WTC11 (cell line): ENCODE results near the gene IDE.

Experiments
- ATF6 ChIP-seq: sonication (generic); formaldehyde crosslinking; IDR thresholded peaks from 2 replicates; pipeline ENCODE4 v1.8.1; 2023; ENCODE audit warnings: mild to moderate bottlenecking, missing genetic modification reagents
- CBFB ChIP-seq: sonication (generic); formaldehyde crosslinking; IDR thresholded peaks from 2 replicates; pipeline ENCODE4 v1.8.1; 2022; ENCODE audit warnings: mild to moderate bottlenecking, low read depth, missing genetic modification reagents
- ESRRA ChIP-seq: sonication (generic); formaldehyde crosslinking; IDR thresholded peaks from 2 replicates; pipeline ENCODE4 v1.8.1; 2022; ENCODE audit warnings: mild to moderate bottlenecking, missing genetic modification reagents, borderline replicate concordance
- ETV6 ChIP-seq: sonication (generic); formaldehyde crosslinking; IDR thresholded peaks from 2 replicates; pipeline ENCODE4 v1.8.1; 2022; ENCODE audit warnings: mild to moderate bottlenecking, missing genetic modification reagents
- JUN ChIP-seq: sonication (generic); formaldehyde crosslinking; IDR thresholded peaks from 2 replicates; pipeline ENCODE4 v1.8.0; 2023; ENCODE audit warnings: mild to moderate bottlenecking, missing genetic modification reagents
- MXD4 ChIP-seq: fragments of 250-450 bp; sonication (Bioruptor Pico); IDR thresholded peaks from 2 replicates; pipeline ENCODE4 v1.8.0; 2021; ENCODE audit warnings: mild to moderate bottlenecking, moderate library complexity, borderline replicate concordance
- SMAD3 ChIP-seq: sonication (generic); formaldehyde crosslinking; IDR thresholded peaks from 2 replicates; pipeline ENCODE4 v1.8.0; 2022; ENCODE audit warnings: missing genetic modification reagents, mild to moderate bottlenecking, borderline replicate concordance
- TF ChIP-seq, protein P1 (sequence below): sonication (generic); formaldehyde crosslinking; IDR thresholded peaks from 2 replicates; pipeline ENCODE4 v1.8.1; 2022; ENCODE audit warnings: low read depth, missing genetic modification reagents, borderline replicate concordance
- TF ChIP-seq, protein P2 (sequence below): sonication (generic); formaldehyde crosslinking; IDR thresholded peaks from 2 replicates; pipeline ENCODE4 v1.8.1; 2022; ENCODE audit warnings: mild to moderate bottlenecking, moderate library complexity, missing genetic modification reagents
- TF ChIP-seq, protein P3 (sequence below): sonication (generic); formaldehyde crosslinking; IDR thresholded peaks from 2 replicates; pipeline ENCODE4 v1.8.1; 2022; ENCODE audit warnings: mild to moderate bottlenecking, missing genetic modification reagents, moderate library complexity, borderline replicate concordance
- TF ChIP-seq, protein P4 (sequence below): fragments of 200-600 bp; IDR thresholded peaks from 2 replicates; pipeline ENCODE4 v1.8.0; 2022; ENCODE audit warnings: antibody characterized with exemption
- TF ChIP-seq, protein P5 (sequence below): sonication (generic); formaldehyde crosslinking; IDR thresholded peaks from 2 replicates; pipeline ENCODE4 v1.8.0; 2022; ENCODE audit warnings: mild to moderate bottlenecking, missing genetic modification reagents
- TF ChIP-seq, protein P6 (sequence below): sonication (generic); formaldehyde crosslinking; IDR thresholded peaks from 2 replicates; pipeline ENCODE4 v1.8.1; 2023; ENCODE audit warnings: mild to moderate bottlenecking, missing genetic modification reagents, moderate library complexity
- TF ChIP-seq, protein P7 (sequence below): sonication (generic); formaldehyde crosslinking; IDR thresholded peaks from 2 replicates; pipeline ENCODE4 v1.8.1; 2023; ENCODE audit warnings: mild to moderate bottlenecking, moderate library complexity, missing genetic modification reagents

DNA sequence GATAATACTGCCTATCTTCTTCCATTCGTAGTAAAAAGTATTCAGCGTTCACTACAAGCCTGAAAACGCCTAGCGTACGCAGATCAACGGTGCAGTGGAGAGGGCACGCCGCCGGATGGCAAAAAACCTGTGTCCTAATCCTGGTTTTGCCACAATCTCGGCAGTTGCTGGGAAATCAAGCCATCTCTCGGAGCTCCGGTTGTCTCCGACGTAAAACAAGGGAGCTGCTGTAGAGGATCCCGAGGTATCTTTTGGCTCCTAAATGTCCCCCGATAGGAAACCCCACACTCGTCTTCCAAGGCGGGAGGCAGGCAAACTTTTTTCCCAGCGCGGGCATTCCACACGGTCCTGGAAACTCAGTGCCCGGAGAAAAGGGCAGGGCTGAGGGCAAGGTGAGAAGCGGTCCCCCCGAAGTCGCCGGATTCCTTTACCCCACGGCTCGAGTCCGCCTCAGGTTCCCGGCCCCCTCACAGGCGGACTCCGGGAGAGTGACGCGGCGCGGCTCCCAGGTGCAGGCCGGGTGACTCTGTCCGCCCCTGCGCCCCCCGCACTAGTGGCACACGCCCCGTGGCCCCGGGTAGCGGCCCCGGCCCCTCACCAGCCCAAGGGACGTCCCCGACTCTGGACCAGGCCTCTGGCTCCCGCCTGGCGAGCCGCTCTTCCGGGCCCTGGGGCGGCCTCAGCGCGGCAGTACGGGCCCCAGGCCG is 649 bp downstream of the IDE start:
- TF ChIP-seq, protein P1, sequence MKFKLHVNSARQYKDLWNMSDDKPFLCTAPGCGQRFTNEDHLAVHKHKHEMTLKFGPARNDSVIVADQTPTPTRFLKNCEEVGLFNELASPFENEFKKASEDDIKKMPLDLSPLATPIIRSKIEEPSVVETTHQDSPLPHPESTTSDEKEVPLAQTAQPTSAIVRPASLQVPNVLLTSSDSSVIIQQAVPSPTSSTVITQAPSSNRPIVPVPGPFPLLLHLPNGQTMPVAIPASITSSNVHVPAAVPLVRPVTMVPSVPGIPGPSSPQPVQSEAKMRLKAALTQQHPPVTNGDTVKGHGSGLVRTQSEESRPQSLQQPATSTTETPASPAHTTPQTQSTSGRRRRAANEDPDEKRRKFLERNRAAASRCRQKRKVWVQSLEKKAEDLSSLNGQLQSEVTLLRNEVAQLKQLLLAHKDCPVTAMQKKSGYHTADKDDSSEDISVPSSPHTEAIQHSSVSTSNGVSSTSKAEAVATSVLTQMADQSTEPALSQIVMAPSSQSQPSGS (CRISPR knock-in tag), result no peak
- TF ChIP-seq ATF6 (no peak), SMAD3 (CRISPR knock-in tag) (no peak), MXD4 (no peak), CBFB (CRISPR knock-in tag) (no peak), JUN (CRISPR knock-in tag) (no peak), ETV6 (CRISPR knock-in tag) (no peak), ESRRA (CRISPR knock-in tag) (no peak)
- TF ChIP-seq, protein P2, sequence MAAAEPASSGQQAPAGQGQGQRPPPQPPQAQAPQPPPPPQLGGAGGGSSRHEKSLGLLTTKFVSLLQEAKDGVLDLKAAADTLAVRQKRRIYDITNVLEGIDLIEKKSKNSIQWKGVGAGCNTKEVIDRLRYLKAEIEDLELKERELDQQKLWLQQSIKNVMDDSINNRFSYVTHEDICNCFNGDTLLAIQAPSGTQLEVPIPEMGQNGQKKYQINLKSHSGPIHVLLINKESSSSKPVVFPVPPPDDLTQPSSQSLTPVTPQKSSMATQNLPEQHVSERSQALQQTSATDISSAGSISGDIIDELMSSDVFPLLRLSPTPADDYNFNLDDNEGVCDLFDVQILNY, result no peak; the same call in 1 of the 2 replicates
- TF ChIP-seq, protein P3, sequence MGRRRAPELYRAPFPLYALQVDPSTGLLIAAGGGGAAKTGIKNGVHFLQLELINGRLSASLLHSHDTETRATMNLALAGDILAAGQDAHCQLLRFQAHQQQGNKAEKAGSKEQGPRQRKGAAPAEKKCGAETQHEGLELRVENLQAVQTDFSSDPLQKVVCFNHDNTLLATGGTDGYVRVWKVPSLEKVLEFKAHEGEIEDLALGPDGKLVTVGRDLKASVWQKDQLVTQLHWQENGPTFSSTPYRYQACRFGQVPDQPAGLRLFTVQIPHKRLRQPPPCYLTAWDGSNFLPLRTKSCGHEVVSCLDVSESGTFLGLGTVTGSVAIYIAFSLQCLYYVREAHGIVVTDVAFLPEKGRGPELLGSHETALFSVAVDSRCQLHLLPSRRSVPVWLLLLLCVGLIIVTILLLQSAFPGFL (CRISPR knock-in tag), result no peak
- TF ChIP-seq, protein P4, sequence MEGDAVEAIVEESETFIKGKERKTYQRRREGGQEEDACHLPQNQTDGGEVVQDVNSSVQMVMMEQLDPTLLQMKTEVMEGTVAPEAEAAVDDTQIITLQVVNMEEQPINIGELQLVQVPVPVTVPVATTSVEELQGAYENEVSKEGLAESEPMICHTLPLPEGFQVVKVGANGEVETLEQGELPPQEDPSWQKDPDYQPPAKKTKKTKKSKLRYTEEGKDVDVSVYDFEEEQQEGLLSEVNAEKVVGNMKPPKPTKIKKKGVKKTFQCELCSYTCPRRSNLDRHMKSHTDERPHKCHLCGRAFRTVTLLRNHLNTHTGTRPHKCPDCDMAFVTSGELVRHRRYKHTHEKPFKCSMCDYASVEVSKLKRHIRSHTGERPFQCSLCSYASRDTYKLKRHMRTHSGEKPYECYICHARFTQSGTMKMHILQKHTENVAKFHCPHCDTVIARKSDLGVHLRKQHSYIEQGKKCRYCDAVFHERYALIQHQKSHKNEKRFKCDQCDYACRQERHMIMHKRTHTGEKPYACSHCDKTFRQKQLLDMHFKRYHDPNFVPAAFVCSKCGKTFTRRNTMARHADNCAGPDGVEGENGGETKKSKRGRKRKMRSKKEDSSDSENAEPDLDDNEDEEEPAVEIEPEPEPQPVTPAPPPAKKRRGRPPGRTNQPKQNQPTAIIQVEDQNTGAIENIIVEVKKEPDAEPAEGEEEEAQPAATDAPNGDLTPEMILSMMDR, result no peak
- TF ChIP-seq, protein P5, sequence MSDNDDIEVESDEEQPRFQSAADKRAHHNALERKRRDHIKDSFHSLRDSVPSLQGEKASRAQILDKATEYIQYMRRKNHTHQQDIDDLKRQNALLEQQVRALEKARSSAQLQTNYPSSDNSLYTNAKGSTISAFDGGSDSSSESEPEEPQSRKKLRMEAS (CRISPR knock-in tag), result no peak
- TF ChIP-seq, protein P6, sequence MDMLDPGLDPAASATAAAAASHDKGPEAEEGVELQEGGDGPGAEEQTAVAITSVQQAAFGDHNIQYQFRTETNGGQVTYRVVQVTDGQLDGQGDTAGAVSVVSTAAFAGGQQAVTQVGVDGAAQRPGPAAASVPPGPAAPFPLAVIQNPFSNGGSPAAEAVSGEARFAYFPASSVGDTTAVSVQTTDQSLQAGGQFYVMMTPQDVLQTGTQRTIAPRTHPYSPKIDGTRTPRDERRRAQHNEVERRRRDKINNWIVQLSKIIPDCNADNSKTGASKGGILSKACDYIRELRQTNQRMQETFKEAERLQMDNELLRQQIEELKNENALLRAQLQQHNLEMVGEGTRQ (CRISPR knock-in tag), result no peak
- TF ChIP-seq, protein P7, sequence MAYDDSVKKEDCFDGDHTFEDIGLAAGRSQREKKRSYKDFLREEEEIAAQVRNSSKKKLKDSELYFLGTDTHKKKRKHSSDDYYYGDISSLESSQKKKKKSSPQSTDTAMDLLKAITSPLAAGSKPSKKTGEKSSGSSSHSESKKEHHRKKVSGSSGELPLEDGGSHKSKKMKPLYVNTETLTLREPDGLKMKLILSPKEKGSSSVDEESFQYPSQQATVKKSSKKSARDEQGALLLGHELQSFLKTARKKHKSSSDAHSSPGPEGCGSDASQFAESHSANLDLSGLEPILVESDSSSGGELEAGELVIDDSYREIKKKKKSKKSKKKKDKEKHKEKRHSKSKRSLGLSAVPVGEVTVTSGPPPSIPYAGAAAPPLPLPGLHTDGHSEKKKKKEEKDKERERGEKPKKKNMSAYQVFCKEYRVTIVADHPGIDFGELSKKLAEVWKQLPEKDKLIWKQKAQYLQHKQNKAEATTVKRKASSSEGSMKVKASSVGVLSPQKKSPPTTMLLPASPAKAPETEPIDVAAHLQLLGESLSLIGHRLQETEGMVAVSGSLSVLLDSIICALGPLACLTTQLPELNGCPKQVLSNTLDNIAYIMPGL (CRISPR knock-in tag), result no peak
